DOHH2 (cell line): ENCODE results near the gene CCL5.

Source experiments
- H3F3A ChIP-seq: fragments of 200-600 bp; sonication (generic), shearing (Covaris generic); 2 replicates; pipeline ENCODE4 v1.6.0; 2016; ENCODE audit warnings: antibody characterized with exemption, mild to moderate bottlenecking; ENCODE audit not compliant: control insufficient read depth, insufficient read depth
- H3K27ac ChIP-seq: fragments of 200-600 bp; sonication (generic); 2 replicates; pipeline ENCODE4 v1.5.1; 2014; ENCODE audit warnings: low read depth, mild to moderate bottlenecking, low read length, moderate library complexity
- H3K27me3 ChIP-seq: fragments of 200-600 bp; sonication (generic); 2 replicates; pipeline ENCODE4 v1.6.1; 2014; ENCODE audit warnings: mild to moderate bottlenecking, low read length, mixed read lengths; ENCODE audit not compliant: control insufficient read depth
- H3K36me3 ChIP-seq: fragments of 200-600 bp; sonication (generic); 2 replicates; pipeline ENCODE4 v1.6.1; 2014; ENCODE audit warnings: mild to moderate bottlenecking, low read length, moderate library complexity, mixed read lengths; ENCODE audit not compliant: control insufficient read depth
- H3K4me1 ChIP-seq: fragments of 200-600 bp; sonication (generic); 2 replicates; pipeline ENCODE4 v1.6.1; 2014; ENCODE audit warnings: mild to moderate bottlenecking, low read length, mixed read lengths; ENCODE audit not compliant: control insufficient read depth
- H3K4me2 ChIP-seq: fragments of 200-600 bp; sonication (generic); 2 replicates; pipeline ENCODE4 v1.6.0; 2014; ENCODE audit warnings: mild to moderate bottlenecking, low read length, moderate library complexity
- H3K4me3 ChIP-seq: fragments of 200-600 bp; sonication (generic); 2 replicates; pipeline ENCODE4 v1.5.1; 2014; ENCODE audit warnings: mild to moderate bottlenecking, low read length, mixed read lengths
- H3K79me2 ChIP-seq: fragments of 200-600 bp; sonication (generic); 2 replicates; pipeline ENCODE4 v1.6.1; 2014; ENCODE audit warnings: mild to moderate bottlenecking, low read length, mixed read lengths; ENCODE audit not compliant: control insufficient read depth
- H3K9me2 ChIP-seq: fragments of 200-600 bp; sonication (generic); replicated peaks from 2 replicates; pipeline ENCODE4 v1.6.1; 2014; ENCODE audit warnings: mild to moderate bottlenecking, low read length, mixed read lengths; ENCODE audit not compliant: control insufficient read depth
- H3K9me3 ChIP-seq: fragments of 200-600 bp; sonication (generic); 2 replicates; pipeline ENCODE4 v1.6.1; 2014; ENCODE audit warnings: antibody characterized with exemption, low read length, mixed read lengths; ENCODE audit not compliant: control insufficient read depth, insufficient read depth
- H4K20me1 ChIP-seq: fragments of 200-600 bp; sonication (generic); 2 replicates; pipeline ENCODE4 v1.6.0; 2014; ENCODE audit warnings: low read depth, mild to moderate bottlenecking, antibody characterized with exemption, low read length, moderate library complexity; ENCODE audit not compliant: control insufficient read depth, insufficient read depth
- CTCF ChIP-seq: fragments of 200-600 bp; sonication (generic); IDR thresholded peaks from one replicate; pipeline ENCODE4 v1.5.1; 2014; ENCODE audit warnings: antibody characterized with exemption, mild to moderate bottlenecking, low read depth, low read length; ENCODE audit not compliant: poor library complexity, severe bottlenecking
- EZH2phosphoT487 ChIP-seq: fragments of 200-600 bp; sonication (generic); IDR thresholded peaks from 2 replicates; pipeline ENCODE4 v1.6.1; 2017; ENCODE audit warnings: borderline replicate concordance, mild to moderate bottlenecking, antibody characterized with exemption, low read length, moderate library complexity, mixed read lengths

The CCL5 gene

GRCh38 chr17:35895636-35896587, 15.8 kb upstream of the CCL5 start:
- Histone ChIP-seq H3K79me2 (no peaks in the 10 kb centered on the region), H4K20me1 (peaks cover under 1% of the 10 kb centered on the region; the same call in 1 of the 2 replicates), H3F3A (no peaks in the 10 kb centered on the region), H3K27ac (no peak overlapping the region), H3K9me3 (no peaks in the 10 kb centered on the region), H3K9me2 (no peaks in the 10 kb centered on the region), H3K36me3 (no peaks in the 10 kb centered on the region), H3K4me3 (no peak overlapping the region), H3K27me3 (no peaks in the 10 kb centered on the region), H3K4me2 (no peak overlapping the region), H3K4me1 (no peaks in the 10 kb centered on the region)
- TF ChIP-seq EZH2phosphoT487, result no peak
- TF ChIP-seq CTCF, result no peak

GRCh38 chr17:35894206-35894605, 14.0 kb upstream of the CCL5 start:
- Histone ChIP-seq H3K27ac (no peak overlapping the region), H3K4me1 (no peaks in the 10 kb centered on the region), H3K9me3 (no peaks in the 10 kb centered on the region), H3K79me2 (no peaks in the 10 kb centered on the region), H3K4me3 (no peak overlapping the region), H3K36me3 (no peaks in the 10 kb centered on the region), H3F3A (no peaks in the 10 kb centered on the region), H4K20me1 (peaks cover 2% of the 10 kb centered on the region; the same call in 1 of the 2 replicates), H3K4me2 (no peak overlapping the region), H3K27me3 (no peaks in the 10 kb centered on the region), H3K9me2 (no peaks in the 10 kb centered on the region)
- no peak for TF ChIP-seq EZH2phosphoT487
- TF ChIP-seq CTCF, result no peak

DNA sequence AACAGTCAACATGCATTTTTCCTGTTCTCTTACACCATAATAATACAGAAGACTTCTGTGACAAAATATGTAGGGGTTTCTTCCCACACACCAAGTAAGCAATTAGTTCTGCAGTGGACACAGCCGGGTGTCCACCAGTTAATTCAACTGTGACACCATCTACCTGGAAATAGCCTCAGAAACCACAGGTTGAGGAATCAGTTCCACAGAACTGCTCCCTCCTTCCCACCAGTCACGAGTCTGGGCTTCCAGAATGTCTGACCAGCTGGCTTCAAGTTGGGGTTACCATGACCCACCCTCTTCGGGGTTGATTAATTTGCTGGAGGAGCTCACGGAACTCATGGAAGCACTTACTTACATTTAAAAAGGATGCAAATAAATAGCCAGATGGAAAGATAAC, 13.6 kb upstream of the CCL5 start:
- Histone ChIP-seq H3K4me1 (no peaks in the 10 kb centered on the region), H3K4me3 (no peak overlapping the region), H3F3A (no peaks in the 10 kb centered on the region), H3K9me2 (no peaks in the 10 kb centered on the region), H4K20me1 (peaks cover 2% of the 10 kb centered on the region; the same call in 1 of the 2 replicates), H3K36me3 (no peaks in the 10 kb centered on the region), H3K27me3 (no peaks in the 10 kb centered on the region), H3K79me2 (no peaks in the 10 kb centered on the region), H3K4me2 (no peak overlapping the region), H3K9me3 (no peaks in the 10 kb centered on the region), H3K27ac (no peak overlapping the region)
- TF ChIP-seq CTCF (no peak), EZH2phosphoT487 (no peak)
